Measurements from ENCODE around the gene TRAF6.

- TF ChIP-seq, protein P1, sequence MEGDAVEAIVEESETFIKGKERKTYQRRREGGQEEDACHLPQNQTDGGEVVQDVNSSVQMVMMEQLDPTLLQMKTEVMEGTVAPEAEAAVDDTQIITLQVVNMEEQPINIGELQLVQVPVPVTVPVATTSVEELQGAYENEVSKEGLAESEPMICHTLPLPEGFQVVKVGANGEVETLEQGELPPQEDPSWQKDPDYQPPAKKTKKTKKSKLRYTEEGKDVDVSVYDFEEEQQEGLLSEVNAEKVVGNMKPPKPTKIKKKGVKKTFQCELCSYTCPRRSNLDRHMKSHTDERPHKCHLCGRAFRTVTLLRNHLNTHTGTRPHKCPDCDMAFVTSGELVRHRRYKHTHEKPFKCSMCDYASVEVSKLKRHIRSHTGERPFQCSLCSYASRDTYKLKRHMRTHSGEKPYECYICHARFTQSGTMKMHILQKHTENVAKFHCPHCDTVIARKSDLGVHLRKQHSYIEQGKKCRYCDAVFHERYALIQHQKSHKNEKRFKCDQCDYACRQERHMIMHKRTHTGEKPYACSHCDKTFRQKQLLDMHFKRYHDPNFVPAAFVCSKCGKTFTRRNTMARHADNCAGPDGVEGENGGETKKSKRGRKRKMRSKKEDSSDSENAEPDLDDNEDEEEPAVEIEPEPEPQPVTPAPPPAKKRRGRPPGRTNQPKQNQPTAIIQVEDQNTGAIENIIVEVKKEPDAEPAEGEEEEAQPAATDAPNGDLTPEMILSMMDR (IDR thresholded peaks at IDR 0.05; ENCODE audit: low read depth, low read length, missing input control), result no peak
- TF ChIP-seq TAF1 (conservative IDR thresholded peaks at IDR 0.05) (no peak), REST (IDR thresholded peaks at IDR 0.05) (no peak), FOXA1 (IDR thresholded peaks at IDR 0.05) (no peak), YY1 (IDR thresholded peaks at IDR 0.05) (no peak), JUND (IDR thresholded peaks at IDR 0.05) (no peak), MAX (IDR thresholded peaks at IDR 0.05) (no peak), RAD21 (IDR thresholded peaks at IDR 0.05) (no peak), SP1 (IDR thresholded peaks at IDR 0.05) (no peak), HNF4A (conservative IDR thresholded peaks at IDR 0.05) (no peak), HNF4G (IDR thresholded peaks at IDR 0.05) (no peak)
- TF ChIP-seq, protein P2, sequence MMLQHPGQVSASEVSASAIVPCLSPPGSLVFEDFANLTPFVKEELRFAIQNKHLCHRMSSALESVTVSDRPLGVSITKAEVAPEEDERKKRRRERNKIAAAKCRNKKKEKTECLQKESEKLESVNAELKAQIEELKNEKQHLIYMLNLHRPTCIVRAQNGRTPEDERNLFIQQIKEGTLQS (IDR thresholded peaks at IDR 0.05), result no peak
These were observed 16.7 kb downstream of the TRAF6 start for GRCh38 chr11:36493332-36493731.
